HFFc6 (cell line): Measurements from ENCODE around the gene MADD. TPM values are rescaled to one million over a fixed set of nuclear protein-coding genes. Genes with fewer than 3 reads are reported as not detected.

Experiments
- DNase-seq: peaks from one replicate; pipeline ENCODE4 v3.0.0-alpha.2; 2018
- H3K27ac Mint-ChIP-seq: 2 replicates; pipeline ENCODE4 v1.8.0; 2020; ENCODE audit warnings: mild to moderate bottlenecking, mixed read lengths
- H3K27me3 Mint-ChIP-seq: 2 replicates; pipeline ENCODE4 v1.8.0; 2021; ENCODE audit warnings: mild to moderate bottlenecking, moderate library complexity, mixed read lengths; ENCODE audit not compliant: insufficient read depth
- H3K36me3 Mint-ChIP-seq: 2 replicates; pipeline ENCODE4 v1.8.0; 2021; ENCODE audit warnings: low read depth, mixed read lengths
- H3K4me1 Mint-ChIP-seq: 2 replicates; pipeline ENCODE4 v1.8.0; 2020; ENCODE audit warnings: low read depth, mixed read lengths
- H3K4me3 Mint-ChIP-seq: 2 replicates; pipeline ENCODE4 v1.8.0; 2020; ENCODE audit warnings: mild to moderate bottlenecking, moderate library complexity, mixed read lengths
- H3K9me3 Mint-ChIP-seq: 2 replicates; pipeline ENCODE4 v1.8.0; 2020; ENCODE audit warnings: mild to moderate bottlenecking, mixed read lengths
- total RNA-seq, 6 experiments: library from RNA; stranded (reverse); fragmentation: NEBNext Ultra II Directional; extraction: Animal tissue kit (Norgen Biotek cat#: 25700); gene quantifications; 2 replicates in 1 of 6; 3 replicates in 5 of 6; pipeline ENCODE4 v1.2.3, GENCODE V29; 2021
- TF ChIP-seq, protein P1 (sequence below): fragments of 200-600 bp; sonication (generic); IDR thresholded peaks from 2 replicates; pipeline ENCODE4 v1.5.0; 2021; ENCODE audit warnings: antibody characterized with exemption, mild to moderate bottlenecking

MADD gene
- total RNA-seq, 6 experiments from 2014 or later, result 22.4 to 30.5 (median 25.2) TPM

DNA sequence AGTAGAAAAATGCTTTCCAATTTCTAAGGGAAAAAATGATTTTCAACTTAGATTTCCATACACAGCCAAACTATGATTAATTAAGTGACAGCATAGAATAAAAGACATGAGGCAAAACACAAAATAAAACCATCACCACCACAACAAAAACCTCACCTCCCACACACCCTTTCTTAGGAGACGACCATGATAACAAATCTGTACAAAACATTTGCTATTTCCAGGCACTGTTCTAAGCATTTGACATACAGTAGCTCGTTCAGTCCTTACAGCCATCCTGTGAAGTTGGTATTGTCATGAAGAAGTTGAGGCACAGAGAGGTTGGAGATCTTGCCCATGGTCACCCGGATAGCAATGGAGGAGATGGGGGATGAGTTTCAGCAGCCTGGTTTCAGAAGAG is 99.7 kb downstream of the MADD start:
- TF ChIP-seq, protein P1, sequence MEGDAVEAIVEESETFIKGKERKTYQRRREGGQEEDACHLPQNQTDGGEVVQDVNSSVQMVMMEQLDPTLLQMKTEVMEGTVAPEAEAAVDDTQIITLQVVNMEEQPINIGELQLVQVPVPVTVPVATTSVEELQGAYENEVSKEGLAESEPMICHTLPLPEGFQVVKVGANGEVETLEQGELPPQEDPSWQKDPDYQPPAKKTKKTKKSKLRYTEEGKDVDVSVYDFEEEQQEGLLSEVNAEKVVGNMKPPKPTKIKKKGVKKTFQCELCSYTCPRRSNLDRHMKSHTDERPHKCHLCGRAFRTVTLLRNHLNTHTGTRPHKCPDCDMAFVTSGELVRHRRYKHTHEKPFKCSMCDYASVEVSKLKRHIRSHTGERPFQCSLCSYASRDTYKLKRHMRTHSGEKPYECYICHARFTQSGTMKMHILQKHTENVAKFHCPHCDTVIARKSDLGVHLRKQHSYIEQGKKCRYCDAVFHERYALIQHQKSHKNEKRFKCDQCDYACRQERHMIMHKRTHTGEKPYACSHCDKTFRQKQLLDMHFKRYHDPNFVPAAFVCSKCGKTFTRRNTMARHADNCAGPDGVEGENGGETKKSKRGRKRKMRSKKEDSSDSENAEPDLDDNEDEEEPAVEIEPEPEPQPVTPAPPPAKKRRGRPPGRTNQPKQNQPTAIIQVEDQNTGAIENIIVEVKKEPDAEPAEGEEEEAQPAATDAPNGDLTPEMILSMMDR, result no peak
- H3K36me3 Mint-ChIP-seq, result no peaks in the 10 kb centered on the region
- peaks cover 9% of the 10 kb centered on the region for H3K4me1 Mint-ChIP-seq
- H3K27me3 Mint-ChIP-seq, result peaks cover 14% of the 10 kb centered on the region
- H3K27ac Mint-ChIP-seq, result no peak overlapping the region
- DNase-seq, result no peak
- H3K9me3 Mint-ChIP-seq, result no peaks in the 10 kb centered on the region
- H3K4me3 Mint-ChIP-seq, result no peak overlapping the region

DNA sequence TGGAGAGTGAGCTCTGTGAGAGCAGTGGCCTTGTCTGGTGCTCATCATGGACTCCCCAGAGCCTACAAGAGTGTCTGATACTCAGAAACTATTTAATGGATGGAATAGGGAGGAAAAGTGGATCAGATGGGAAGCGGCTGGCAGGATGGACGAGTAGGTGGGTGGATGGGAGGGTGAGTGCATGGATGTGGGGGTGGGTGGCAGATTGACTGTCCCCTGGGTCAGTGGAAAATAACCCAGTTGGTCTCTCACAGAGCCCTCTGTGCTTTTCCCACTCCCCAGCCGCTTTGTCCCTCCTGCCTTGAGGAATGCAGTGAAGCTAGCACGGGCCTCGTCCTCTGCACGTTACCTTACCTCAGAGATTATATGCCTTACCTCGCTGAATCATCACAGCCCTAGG is 102.5 kb downstream of the MADD start:
- Mint-ChIP-seq H3K4me1 (peaks cover 13% of the 10 kb centered on the region), H3K9me3 (no peaks in the 10 kb centered on the region), H3K27ac (no peak overlapping the region), H3K4me3 (no peak overlapping the region), H3K27me3 (peaks cover 3% of the 10 kb centered on the region), H3K36me3 (no peaks in the 10 kb centered on the region)
- DNase-seq, result no peak
- TF ChIP-seq, protein P1, result no peak

DNA sequence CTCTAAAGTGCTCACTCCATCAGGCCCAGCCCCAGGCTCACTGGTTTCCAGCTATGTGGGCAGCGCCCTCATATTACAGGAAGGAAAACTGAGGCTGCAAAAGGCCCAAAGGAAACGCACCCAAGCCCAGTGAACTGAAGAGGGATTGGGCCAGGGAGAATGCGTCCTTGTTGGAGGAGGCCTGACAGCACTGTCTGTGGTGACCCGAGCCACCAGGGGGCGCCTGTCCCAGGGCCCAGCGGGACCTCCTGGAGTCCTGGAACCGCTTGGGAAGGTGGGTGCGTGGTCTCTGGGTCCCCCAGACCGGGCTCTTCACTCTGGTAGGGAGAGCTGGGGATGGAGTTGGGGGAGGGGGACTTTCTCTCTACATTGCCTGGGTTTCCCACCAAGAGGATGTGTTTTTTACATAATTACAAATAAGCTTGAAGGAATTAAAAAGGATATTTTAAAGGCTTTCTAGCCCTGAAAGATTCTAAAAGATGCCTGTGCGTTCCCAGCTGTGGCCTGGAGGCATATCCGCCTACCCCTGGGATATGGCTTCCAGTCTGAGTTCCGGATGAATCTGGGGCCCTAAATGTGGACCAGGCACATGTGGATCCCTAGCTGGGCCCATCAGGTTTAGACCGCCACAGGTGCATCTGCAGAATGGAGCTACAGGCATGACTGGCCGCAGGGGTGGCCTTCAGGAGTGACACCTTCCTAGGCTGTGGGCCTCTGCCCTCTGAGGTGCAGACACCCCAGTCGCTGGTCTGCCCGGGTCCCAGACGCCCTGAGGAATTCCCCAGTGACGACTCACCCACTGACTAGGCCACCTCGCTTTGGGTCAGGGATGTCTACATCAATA is 104.2 kb downstream of the MADD start:
- peak; percentile 61 for DNase-seq
- Mint-ChIP-seq H3K27me3 (peaks cover 3% of the 10 kb centered on the region), H3K4me1 (peaks cover 13% of the 10 kb centered on the region), H3K27ac (no peak overlapping the region), H3K4me3 (no peak overlapping the region), H3K36me3 (no peaks in the 10 kb centered on the region), H3K9me3 (no peaks in the 10 kb centered on the region)
- TF ChIP-seq, protein P1, result peak; percentile 98

DNA sequence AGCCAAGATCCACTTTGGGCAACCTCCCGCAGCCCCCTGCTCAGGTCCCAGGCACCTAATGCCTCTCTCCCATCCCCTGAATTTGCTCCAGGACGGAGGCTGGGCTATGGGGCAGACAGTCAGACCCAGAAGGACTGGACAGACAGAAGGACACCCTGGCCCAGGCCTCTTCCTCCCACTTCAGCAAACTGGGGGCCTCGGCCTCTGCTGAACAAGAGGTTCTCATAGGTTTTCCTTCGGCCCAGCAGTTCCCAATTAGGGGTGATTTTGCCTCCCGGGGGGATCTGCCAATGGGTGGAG is 104.7 kb downstream of the MADD start:
- Mint-ChIP-seq H3K4me1 (peaks cover 13% of the 10 kb centered on the region), H3K4me3 (no peak overlapping the region), H3K27me3 (peaks cover 2% of the 10 kb centered on the region), H3K36me3 (no peaks in the 10 kb centered on the region), H3K27ac (no peak overlapping the region), H3K9me3 (no peaks in the 10 kb centered on the region)
- DNase-seq, result no peak
- TF ChIP-seq, protein P1, result no peak

DNA sequence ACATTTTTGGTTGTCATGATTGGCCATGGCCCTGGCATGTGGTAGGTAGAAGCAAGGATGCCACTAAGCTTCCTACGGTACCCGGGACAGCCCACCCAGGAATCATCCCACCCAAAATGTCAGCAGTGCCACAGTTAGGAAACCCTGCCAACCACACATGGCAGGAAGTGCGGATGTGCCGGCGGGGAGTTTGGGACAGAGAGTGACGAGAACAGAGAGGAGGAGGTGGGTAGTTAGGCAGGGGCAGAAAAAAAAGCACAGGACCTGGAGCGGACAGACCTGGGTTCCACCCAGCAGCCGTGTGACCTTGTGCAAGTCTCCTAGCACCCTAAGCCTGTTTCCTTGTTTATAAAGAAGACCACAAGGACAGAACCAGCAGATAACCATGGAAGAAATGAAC is 105.1 kb downstream of the MADD start:
- no peak overlapping the region for H3K27ac Mint-ChIP-seq
- no peak for DNase-seq
- H3K4me1 Mint-ChIP-seq, result peaks cover 13% of the 10 kb centered on the region

More for the DNA sequence above, 105.1 kb downstream of the MADD start:
- H3K9me3 Mint-ChIP-seq, result no peaks in the 10 kb centered on the region
- TF ChIP-seq, protein P1, result no peak
- no peak overlapping the region for H3K4me3 Mint-ChIP-seq
- peaks cover 1% of the 10 kb centered on the region for H3K27me3 Mint-ChIP-seq
- H3K36me3 Mint-ChIP-seq, result no peaks in the 10 kb centered on the region
